Hematopoietic multipotent progenitor cell treated with erythropoietin and hydrocortisone succinate and interleukin-3 and kit ligand, for 6 days (in vitro differentiated cells): Measurements from ENCODE around the gene CDCA7L.

Experiments used
- DNase-seq: peaks from one replicate; pipeline ENCODE4 v3.0.0-alpha.2; 2015

The CDCA7L gene, protein sequence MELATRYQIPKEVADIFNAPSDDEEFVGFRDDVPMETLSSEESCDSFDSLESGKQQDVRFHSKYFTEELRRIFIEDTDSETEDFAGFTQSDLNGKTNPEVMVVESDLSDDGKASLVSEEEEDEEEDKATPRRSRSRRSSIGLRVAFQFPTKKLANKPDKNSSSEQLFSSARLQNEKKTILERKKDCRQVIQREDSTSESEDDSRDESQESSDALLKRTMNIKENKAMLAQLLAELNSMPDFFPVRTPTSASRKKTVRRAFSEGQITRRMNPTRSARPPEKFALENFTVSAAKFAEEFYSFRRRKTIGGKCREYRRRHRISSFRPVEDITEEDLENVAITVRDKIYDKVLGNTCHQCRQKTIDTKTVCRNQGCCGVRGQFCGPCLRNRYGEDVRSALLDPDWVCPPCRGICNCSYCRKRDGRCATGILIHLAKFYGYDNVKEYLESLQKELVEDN

DNA sequence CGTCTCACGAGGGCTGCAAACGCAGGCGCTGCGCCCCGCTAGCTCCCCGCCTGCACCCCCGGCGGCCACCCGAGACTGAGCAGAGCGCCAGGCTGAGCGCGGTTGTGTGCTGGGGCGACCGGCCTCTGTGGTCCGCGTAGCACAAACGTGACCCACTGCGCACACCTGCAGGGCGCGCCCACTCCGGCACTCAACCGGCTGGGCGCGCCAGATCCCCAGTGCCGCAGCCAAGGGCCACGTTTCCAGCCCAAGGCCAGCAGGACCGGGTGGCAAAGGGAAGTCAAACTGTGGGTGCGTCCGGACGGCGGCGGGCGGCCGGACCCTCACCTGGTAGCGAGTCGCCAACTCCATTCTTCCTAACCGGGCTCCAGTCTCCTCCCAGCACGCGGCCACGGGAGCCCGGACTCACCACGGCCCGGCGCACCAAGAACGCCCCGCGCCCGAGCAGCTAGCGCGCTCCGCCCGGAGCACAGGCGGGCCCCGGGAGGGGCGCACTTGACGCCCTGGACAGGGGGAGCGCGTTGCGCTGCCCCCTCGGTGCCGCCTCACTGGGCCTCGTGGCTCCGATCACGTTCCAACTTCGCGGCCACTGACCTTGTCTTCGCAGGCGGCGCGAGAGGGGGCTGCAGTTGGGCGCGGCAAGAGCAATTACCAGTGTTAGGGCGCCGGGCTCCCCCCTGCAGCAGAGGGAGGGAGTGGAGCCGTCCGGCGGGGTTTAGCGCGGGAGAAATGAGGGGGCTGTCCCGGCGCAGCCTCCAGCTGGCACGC is at the start of gene CDCA7L:
Gene CDCA7L (minus strand): TSS at position 446 of the 768 bp plus-strand sequence. CDS start 95 bp downstream, at position 351.
- peak; percentile 90 for DNase-seq

DNA sequence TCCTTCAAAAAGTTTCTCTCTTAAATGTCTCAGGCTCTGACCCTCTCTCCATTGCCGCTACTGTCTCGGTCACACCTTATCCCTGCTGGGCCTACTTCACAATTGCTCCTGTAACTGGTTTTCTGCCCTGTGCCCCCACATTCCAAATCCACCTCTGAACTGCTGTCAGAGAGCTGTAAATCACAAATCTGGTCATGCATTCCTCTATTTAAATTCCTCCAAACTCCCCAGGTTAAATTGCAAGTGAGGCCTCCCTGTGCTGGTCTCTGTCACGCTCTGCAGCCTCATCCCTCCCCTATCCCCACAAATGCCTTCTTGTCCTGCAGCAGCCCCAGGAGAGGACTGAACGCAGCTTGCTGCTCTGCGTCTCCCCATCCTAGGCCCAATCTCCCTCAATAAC is 40.4 kb upstream of the CDCA7L start:
- no peak for DNase-seq

DNA sequence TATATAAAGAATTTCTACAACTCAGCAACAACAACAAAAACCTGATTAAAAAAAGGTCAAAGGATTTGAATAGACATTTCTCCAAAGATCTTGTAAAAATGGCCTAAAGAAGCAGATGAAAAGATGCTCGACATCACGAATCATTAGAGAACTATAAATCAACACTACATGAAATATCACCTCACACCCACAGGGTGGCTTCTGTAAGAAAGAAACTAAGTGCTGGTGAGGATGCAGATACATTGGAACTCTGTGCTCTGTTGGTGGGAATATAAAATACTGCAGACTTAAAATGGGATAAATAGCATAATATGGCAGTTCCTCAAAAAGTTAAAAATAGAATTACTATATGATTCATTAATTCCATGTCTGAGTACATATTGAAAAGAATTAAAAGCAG is 38.3 kb upstream of the CDCA7L start:
- no peak for DNase-seq

DNA sequence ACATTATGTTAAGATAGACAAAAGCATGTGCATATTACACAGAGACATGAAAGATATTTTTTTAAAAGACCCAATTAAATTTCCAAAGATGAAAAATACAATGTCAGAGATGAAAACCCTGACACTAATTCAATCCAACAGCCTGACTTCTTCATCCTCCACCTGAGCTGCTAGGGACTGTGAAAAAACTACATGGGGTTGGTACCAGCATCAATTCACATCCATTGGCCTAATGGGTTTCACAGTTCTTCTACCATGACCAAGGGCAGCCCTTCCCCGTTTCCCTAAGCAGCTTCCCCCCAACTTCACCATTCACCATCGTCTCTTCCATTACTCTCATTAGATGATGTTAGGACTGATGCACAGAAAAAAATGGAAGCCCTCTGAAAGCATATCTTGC is 37.4 kb upstream of the CDCA7L start:
- DNase-seq, result no peak

DNA sequence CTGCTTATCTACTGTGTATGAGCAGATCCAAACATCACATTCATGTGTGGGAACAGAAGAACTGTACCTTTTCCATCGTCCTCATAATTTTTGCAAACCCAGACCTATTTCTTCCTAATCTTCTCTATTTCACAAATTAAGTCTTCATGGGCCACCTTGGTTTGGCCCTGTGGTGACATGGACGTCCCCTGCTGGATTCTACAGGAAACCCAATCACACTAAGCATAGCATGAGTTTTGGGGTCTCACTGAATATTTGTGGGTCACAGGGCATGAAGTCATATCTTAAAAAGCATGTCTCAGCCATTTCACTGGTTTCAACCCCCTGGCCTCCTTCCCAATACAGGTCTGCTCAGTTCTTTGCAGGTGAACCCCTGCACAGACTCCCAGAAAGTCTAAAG is 35.8 kb upstream of the CDCA7L start:
- DNase-seq, result no peak

DNA sequence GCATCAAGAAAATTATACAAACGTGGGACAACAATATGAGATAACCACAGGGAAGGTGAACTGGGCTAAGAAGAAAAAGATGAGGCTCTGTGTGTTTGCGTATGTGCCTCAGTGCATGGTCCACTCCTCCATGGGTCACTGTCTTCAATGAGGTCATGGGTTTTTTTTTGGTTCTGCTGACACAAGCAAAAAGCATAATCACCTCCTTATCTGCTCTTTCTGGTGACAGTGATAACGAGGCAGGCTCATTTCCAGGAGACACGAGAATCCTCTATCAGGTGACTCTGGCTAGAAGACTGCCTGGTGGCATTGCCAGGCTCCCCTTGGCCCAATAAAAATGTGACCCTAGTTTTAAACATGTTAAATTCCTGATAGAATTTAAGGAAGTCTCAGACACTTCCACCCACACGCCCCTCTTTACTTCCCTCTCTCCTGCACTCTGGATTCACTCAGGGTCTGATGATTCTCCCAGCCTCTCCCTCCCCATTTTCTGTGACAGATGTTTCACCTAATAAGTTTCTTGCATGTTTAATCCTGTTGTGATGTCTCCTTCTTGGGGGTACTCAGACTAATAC is 35.3 kb upstream of the CDCA7L start:
- DNase-seq, result peak; percentile 31

DNA sequence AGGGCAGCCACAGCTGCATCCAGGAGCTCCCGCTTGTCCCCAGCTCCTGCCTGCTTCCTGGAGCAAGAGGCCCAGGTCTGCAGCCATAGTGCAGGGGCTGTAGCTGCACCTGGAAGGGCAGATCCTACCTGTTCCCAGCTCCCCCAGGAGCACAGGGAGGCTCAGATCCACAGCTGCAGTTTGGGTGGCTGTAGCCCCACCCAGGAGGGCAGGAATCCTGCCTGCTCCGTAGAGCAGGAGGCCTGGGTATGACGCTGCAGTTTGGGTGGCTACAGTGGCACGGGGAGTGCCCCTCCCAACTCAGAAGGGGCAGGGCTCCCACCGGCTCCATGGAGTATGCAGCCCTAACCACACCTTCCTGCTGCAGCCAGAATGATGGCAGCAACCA is 26.7 kb upstream of the CDCA7L start:
- DNase-seq, result peak; percentile 68

DNA sequence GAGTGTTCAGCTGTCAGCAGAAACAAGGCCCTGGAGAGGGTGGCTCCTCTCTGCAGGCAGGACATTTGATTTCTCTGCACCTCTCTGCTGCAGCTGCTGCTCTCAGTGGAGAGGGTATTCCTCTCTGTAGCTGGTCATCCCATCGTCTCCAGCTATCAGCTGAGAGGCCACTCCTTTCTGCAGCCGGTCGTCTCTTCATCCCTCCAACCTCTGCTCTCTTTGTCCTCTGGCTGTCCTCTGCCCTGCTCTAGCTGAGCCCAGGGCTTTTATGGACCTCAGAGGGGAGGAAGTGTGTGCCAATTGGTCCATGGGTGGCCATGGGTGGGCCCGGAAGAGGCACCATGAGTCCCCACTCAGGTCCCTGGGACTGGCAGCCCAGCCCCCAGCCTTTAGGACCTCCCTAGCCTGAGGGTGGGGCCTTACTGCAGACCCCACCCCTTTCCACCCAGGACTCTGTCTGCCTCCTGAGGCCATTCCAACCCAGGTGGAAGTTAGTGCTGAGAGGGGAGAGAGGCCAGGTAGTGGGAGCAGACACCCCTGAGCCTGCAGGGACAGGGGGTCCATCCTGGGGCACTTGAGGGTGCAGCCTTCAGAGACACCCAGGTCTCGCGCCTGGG is 26.2 kb upstream of the CDCA7L start:
- DNase-seq, result no peak

DNA sequence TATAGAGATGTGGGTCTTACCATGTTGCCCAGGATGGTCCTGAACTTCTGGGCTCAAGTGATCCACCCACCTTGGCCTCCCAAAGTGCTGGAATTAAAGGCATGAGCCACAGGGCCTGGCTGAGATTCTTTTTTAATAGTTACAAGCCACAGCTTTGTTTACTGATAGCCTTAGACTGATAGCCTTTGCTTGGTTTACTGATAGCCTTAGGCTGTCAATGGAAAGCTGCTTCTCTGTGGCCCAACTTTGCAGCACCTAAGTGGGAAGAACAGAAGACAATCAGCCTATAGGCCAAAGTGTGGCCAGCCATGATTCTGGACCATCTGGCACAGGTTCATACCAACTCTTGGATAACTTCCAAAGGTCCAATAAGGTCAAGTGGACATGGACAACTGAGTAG is 24.1 kb upstream of the CDCA7L start:
- DNase-seq, result no peak

DNA sequence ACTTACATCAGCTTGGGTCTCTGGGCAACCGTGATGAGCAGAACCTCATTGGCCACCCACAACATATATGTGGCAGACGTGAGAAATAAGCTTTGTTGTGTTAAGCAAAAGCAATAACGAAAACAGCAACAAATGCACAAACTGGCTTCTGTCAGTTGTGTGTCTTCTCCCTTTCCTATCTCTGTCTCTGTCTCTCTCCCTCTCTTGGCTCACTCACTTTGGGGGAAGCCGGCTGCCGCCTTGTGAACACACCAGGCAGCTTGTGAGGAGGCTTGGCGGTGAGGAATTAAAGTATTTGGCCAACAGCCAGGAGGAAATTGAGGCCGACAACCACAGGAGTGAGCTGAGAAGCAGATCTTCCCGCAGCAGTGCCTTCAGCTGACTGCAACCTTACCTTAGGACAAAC is 21.9 kb upstream of the CDCA7L start:
- DNase-seq, result peak; percentile 56

DNA sequence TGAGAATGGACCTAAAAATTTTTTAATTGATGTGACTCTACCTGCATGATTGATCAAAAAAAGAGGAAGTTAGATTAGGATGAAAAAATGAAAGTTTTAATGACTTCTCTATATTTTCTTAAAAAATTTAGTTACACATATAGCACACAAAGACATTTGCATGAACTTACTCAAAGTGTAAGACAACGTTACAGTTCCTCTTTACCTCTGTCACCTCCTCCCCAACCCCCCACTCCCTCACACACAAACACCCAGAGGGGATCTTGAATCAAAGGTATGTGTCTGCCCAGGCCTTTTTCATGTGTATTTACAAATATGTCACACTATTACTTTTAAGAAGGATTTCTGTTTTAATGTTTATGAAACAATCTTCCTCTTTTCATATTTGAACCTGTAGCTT is 20.6 kb upstream of the CDCA7L start:
- no peak for DNase-seq

DNA sequence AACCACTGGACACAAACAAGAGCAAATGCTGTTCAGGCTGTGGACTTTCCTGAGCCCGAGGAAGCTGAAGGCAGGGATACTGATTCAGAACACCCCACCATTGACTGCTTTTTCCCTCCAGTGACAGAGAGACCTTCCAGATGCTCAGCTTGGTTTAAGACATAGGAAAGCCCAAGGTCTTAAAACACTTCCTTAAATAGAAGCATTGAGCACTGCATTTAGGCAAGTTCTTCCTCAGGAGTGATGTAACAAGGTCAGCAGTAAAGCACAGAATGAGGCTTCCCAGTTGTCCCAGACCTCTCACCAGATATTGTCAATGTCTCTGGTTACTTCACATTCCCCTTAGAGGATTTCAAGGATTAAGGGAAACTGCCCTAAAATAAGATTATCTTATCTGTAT is 19.6 kb upstream of the CDCA7L start:
- no peak for DNase-seq

DNA sequence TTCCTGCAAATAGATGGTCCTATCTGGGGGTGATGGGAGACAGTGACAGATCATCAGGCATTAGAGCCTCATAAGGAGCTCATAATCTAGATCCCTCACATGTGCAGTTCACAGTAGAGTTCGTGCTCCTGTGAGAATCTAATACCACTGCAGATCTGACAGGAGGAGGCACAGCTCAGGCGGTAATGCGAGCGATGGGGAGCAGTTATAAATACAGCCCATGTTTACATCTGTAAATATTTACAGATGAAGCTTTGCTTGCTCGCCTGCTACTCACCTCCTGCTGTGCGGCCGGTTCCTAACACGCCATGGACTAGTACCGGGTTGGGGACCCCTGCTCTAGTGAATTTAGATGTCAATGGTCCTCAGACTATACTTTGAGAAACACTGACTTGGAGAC is 17.0 kb upstream of the CDCA7L start:
- DNase-seq, result no peak

DNA sequence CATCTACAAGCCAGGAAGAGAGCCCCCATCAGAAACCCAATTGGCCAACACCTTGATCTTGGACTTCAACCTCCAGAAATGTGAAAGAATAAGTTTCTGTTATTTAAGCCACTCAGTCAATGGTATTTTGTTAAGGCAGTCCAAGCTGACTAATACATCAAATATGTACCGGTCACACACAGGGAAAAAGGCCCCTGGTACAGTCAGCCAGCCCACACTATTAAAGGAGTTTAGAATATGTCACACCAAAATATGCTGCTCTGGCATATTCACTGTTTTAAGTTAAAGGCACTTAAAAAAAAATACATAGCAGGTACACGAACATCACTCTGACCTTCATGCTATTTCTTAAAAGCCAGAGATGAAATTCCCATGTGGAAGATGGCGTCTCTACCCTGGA is 15.2 kb upstream of the CDCA7L start:
- DNase-seq, result no peak

DNA sequence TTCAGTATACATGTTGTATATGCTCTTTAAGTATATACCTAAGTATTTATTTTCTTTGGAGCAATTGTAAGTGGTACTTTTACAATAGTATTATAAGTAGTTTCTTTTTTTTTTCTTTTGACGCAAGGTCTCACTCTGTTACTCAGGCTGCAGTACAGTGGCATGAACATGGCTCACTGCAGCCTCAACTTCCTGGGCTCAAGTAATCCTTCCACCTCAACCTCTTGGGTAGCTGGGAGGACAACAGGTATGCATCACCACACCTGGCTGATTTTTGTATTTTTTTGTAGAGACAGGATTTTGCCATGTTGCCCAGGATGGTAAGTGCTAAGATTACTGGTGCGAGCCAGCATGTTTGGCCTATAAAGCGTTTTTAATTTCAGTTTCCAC is 13.7 kb upstream of the CDCA7L start:
- no peak for DNase-seq

DNA sequence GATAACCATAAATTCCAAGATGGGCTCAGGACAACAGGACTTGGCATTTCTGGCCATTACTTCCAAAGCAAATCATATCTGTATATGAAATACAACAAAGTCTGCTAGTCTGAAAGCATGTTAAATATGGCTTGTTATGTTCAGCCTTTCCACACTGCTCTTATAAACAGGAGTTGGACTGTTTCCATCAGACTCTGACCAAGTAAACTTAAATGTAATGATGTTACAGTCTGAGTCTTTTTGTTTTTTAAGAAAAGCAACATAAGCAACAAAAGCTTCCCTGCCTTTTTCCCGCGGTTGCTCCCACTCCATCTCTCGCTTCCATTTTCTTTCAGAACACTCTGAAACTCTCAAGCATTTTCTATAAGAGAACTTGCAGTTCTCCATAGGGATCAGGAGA is 8.1 kb upstream of the CDCA7L start:
- no peak for DNase-seq

DNA sequence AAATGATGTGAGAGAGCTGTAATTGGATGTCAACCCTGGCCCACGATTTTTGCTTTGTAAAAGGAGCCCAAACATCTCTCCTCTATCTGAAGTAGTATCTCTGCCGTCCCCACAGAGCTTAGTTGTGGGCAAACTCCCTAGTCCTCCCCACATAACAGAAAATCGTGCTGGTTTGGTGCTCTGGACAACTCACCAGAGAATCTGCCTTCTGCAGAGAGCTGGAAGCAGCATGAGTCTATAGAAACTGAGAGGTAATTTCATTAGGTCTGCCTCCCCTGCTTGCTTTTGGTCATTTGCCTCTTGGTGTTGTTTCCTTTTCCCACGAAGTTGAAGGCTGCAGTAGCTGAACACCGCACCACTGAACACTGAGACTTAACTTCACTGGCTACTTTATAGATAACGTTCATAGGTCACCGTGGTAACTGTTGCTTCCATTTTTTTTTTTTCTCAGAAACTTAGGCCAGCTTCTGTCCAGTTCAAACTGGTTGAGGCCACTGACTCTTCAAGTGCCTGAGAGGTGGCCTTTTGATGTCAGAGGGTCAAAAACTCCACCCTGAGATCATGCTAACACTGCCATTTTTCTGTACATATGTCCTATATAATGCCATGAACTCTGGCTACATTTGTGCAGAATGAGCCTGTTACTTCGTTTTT is 3.3 kb upstream of the CDCA7L start:
- DNase-seq, result no peak

DNA sequence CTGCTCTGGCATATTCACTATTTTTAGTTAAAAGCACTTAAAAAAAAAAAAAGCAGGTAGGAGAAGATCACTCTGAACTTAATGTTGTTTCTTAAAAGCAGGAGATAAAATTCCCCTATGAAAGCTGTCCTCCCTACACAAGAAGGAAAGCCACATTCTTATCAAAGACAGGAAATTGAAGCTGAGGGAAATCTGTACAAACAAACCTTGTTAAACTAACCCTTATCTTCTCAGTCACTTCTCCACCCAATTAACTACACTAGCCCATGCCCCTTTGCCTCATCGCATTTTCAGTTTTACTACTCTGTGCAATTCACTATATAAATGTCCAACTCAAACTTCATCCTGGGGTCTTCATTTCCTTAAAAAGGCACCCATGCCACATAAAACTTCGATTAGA is 2.7 kb upstream of the CDCA7L start:
- DNase-seq, result peak; percentile 49

DNA sequence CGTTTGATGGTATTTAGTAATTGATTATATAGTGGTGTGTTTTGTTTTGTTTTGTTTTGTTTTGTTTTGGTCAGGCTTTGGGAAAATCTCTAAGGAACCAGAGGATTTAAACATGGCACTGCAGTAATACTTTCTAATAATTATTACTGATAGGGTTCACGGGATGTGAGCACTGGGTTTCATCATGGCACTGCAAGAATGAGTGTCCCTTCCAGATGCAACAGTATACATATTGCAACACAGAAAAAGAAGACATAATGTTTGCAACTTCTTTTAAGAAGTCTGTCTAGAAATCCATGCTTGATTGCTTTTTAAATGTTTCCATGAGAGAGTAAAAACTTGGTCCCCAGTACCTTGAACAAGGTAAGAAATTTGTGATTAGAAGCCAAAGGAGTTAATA is 2.2 kb upstream of the CDCA7L start:
- no peak for DNase-seq

DNA sequence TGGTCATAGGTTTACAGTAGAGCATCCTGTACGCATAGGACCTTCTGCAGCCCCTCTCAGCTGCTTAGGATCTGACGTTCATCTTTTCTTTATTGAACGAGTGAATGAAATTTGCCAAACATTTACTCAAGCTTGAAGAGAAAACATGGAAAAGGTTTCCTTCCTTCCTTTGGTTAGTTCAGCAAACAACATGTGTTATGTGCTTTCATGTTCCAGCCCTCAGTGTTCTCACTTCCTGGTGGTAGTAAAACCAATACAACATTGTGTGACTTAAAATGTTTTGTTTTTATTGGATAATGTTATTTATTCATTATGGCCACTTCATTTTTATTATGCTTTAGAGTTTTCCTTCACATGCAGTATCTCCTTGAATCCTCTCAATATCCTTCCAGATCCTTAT is 1.4 kb upstream of the CDCA7L start:
- DNase-seq, result no peak

DNA sequence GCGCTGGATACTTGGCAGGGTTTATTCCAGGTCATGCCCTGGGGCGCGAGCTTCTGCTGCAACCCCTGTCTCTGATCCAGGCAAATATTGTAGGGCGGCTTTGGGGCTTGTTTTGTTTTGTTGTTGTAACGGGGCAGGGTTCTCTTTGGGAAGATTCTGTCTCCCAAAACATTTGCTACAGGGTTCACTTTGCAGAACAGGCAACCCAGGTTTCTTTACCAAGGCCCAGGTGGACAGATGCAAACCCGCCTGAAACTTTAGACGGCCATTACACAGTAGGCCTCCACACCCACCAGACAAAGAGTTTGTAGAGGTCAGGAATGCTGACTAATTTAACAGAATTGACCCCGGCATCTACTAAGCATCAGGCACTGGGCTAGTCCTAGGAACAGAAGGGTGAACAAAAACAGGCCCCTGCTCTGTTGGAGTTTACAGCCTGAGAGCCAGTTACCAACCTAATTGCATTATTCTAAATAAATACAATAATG is 567 bp upstream of the CDCA7L start:
- no peak for DNase-seq

DNA sequence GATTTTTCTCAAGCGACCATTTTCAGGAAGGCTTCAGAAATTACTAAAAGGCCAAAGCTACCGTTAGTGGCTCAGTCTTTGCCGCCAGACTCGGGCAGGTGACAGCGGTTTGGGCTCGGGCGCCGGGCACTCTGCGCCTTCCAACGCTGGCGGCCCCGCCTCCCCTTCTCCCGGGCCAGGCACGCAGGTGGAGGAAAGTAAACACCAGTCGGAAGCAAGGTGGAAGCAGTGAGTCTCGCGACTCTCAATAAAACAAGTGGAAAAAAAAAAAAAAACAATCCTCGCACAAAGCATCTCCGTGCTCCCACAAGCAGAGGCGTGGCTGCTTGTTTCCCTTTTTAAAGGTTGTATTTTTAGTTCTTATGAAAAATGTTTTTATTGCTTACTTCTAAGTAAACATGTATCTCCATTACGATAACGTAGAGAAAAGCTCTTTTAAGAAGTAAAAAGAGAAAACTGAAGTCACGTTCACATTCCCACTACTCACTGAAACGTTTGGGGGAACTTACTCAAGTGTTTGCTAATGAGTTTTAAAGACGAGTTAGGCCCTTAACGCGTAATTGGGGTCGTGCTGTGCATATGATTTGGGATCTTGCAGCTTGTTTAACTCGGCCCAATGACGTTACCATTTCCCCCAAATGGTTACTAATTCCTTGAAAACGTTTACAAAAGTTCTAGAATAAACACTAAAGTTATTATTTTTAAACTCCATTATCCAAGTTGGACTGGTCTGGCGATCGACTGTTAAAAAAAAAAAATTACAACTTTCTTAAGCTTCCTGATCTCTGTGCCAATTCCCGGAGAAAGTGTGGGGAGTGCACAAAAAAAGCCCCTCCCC is 864 bp downstream of the CDCA7L start:
- DNase-seq, result peak; percentile 65
